WERI-Rb-1 (cell line): Measurements from ENCODE around the gene KIR3DL3.
"Not testable (repeated sequence)": the region's sequence is repeated elsewhere in the genome, so short reads cannot be mapped to it uniquely, and the experiment has no call there.

Experiments
- DNase-seq: peaks from one replicate; pipeline ENCODE4 v3.0.0-alpha.2; 2020
- H3K27ac ChIP-seq: fragments of 250-450 bp; sonication (Bioruptor Pico); 2 replicates; pipeline ENCODE4 v1.5.1; 2020; ENCODE audit warnings: mild to moderate bottlenecking, moderate library complexity
- H3K27me3 ChIP-seq: fragments of 250-450 bp; sonication (Bioruptor Pico); 2 replicates; pipeline ENCODE4 v1.5.1; 2021; ENCODE audit warnings: mild to moderate bottlenecking, low read depth, moderate library complexity; ENCODE audit not compliant: insufficient read depth, severe bottlenecking
- H3K36me3 ChIP-seq: fragments of 250-450 bp; sonication (Bioruptor Pico); 2 replicates; pipeline ENCODE4 v1.5.1; 2020; ENCODE audit warnings: mild to moderate bottlenecking, moderate library complexity
- H3K4me3 ChIP-seq: 2 replicates; pipeline ENCODE4 v1.5.1; 2011; ENCODE audit warnings: low read depth, mild to moderate bottlenecking, control low read depth, low read length
- H3K9me3 ChIP-seq: fragments of 250-450 bp; sonication (Bioruptor Pico); 2 replicates; pipeline ENCODE4 v1.5.1; 2021; ENCODE audit warnings: mild to moderate bottlenecking, moderate library complexity; ENCODE audit not compliant: severe bottlenecking
- TF ChIP-seq, protein P1 (sequence below): IDR thresholded peaks from 2 replicates; pipeline ENCODE4 v1.5.1; 2011; ENCODE audit warnings: low read depth, mild to moderate bottlenecking, control low read depth, inconsistent platforms, low read length

Gene KIR3DL3

DNA sequence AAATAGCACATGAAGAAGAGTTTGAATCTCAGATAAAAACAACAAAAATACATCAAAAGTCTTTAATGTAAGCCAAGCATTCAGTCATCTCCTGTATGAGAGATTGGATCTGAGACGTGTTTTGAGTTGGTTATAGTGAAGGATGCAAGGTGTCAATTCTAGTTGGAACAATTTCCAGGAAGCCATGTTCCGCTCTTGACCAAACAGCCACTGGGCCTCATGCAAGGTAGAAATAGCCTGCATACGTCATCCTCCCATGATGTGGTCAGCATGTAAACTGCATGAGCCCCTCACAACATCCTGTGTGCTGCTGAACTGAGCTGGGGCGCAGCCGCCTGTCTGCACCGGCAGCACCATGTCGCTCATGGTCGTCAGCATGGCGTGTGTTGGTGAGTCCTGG, at the start of gene KIR3DL3:
KIR3DL3 (plus strand) TSS at position 301 of the 400 bp plus-strand sequence; CDS start at position 356, 55 bp downstream.
- TF ChIP-seq, protein P1, sequence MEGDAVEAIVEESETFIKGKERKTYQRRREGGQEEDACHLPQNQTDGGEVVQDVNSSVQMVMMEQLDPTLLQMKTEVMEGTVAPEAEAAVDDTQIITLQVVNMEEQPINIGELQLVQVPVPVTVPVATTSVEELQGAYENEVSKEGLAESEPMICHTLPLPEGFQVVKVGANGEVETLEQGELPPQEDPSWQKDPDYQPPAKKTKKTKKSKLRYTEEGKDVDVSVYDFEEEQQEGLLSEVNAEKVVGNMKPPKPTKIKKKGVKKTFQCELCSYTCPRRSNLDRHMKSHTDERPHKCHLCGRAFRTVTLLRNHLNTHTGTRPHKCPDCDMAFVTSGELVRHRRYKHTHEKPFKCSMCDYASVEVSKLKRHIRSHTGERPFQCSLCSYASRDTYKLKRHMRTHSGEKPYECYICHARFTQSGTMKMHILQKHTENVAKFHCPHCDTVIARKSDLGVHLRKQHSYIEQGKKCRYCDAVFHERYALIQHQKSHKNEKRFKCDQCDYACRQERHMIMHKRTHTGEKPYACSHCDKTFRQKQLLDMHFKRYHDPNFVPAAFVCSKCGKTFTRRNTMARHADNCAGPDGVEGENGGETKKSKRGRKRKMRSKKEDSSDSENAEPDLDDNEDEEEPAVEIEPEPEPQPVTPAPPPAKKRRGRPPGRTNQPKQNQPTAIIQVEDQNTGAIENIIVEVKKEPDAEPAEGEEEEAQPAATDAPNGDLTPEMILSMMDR: no peak
- H3K27me3 ChIP-seq: peaks cover 29% of the 10 kb centered on the region
- no peak within 1 kb of the TSS for H3K27ac ChIP-seq
- no peak within 1 kb of the TSS for H3K4me3 ChIP-seq
- H3K36me3 ChIP-seq: no peaks in the 10 kb centered on the region
- DNase-seq: no peak
- peaks cover 3% of the 10 kb centered on the region for H3K9me3 ChIP-seq

DNA sequence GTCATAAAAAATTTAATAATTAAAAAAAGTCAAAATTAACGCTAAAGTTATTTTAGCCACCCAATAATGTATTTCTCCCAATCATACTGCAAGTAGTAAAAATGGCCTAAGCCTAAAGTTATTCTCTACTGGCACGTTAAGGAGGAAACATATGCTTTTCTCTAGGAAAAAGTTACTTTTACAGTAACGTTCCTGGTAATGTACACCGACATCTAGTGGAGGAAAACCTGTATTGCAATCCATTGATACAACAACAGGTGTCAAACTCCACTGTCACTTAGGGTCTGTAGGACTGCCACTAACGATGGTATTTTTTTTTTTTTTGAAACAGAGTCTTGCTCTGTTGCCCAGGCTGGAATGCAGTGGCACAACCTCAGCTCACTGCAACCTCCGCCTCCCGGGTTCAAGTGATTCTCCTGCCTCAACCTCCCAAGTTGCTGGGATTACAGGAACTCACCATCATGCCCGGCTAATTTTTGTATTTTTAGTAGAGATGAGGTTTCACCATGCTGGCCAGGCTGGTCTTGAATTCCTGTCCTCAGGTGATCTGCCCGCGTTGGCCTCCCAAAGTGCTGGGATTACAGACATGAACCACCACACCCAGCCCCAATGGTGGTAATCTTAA, 47.9 kb upstream of the KIR3DL3 start:
- H3K36me3 ChIP-seq, H3K27ac ChIP-seq, H3K4me3 ChIP-seq, DNase-seq, H3K9me3 ChIP-seq: not testable (repeated sequence)
- TF ChIP-seq, protein P1: peak; percentile 49; the same call in 1 of the 2 replicates
- H3K27me3 ChIP-seq: peaks cover 62% of the 10 kb centered on the region

- Histone ChIP-seq H3K27ac (no peak overlapping the region), H3K4me3 (no peak overlapping the region), H3K9me3 (no peaks in the 10 kb centered on the region), H3K36me3 (no peaks in the 10 kb centered on the region), H3K27me3 (peaks cover 60% of the 10 kb centered on the region)
- TF ChIP-seq, protein P1: no peak
- DNase-seq: no peak
Observed at GRCh38 chr19:54677217-54677616, 47.0 kb upstream of the KIR3DL3 start.

GRCh38 chr19:54681596-54681995, 42.6 kb upstream of the KIR3DL3 start:
- H3K4me3 ChIP-seq, DNase-seq, H3K9me3 ChIP-seq, H3K36me3 ChIP-seq, H3K27ac ChIP-seq: not testable (repeated sequence)
- peaks cover 53% of the 10 kb centered on the region for H3K27me3 ChIP-seq

GRCh38 chr19:54682306-54682856, 41.9 kb upstream of the KIR3DL3 start:
- no peak overlapping the region for H3K27ac ChIP-seq
- H3K27me3 ChIP-seq: peaks cover 56% of the 10 kb centered on the region
- no peak overlapping the region for H3K4me3 ChIP-seq
- H3K36me3 ChIP-seq: no peaks in the 10 kb centered on the region
- H3K9me3 ChIP-seq: peaks cover 2% of the 10 kb centered on the region
- DNase-seq: no peak
- TF ChIP-seq, protein P1: no peak

- Histone ChIP-seq H3K9me3 (peaks cover 2% of the 10 kb centered on the region), H3K27ac (no peak overlapping the region), H3K4me3 (no peak overlapping the region), H3K36me3 (no peaks in the 10 kb centered on the region), H3K27me3 (peaks cover 58% of the 10 kb centered on the region)
- TF ChIP-seq, protein P1: no peak
- no peak for DNase-seq
Observed at GRCh38 chr19:54684527-54684926, 39.7 kb upstream of the KIR3DL3 start.
